ENCODE data around the gene NT5DC1.

Gene NT5DC1

DNA sequence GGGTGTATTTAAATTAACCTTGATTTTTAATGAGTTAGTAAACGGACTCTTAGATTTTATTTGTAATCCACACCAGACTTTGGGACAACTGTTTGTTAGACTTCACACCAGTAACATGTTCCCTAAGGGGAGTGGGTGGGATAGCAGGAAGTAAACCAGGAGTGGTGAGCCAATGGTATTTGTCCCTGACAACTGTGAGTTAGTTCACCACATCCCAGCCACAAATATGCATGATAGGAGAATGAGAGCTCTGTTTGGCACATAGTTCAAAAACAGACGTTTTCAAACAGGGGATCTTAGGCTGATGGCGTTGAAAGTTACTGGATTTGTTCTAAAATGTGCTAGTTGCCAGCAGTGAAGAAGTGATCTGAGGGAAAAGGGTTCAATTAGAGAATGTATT lies 44.0 kb downstream of the NT5DC1 start:
- DNase-seq, result no peak

DNA sequence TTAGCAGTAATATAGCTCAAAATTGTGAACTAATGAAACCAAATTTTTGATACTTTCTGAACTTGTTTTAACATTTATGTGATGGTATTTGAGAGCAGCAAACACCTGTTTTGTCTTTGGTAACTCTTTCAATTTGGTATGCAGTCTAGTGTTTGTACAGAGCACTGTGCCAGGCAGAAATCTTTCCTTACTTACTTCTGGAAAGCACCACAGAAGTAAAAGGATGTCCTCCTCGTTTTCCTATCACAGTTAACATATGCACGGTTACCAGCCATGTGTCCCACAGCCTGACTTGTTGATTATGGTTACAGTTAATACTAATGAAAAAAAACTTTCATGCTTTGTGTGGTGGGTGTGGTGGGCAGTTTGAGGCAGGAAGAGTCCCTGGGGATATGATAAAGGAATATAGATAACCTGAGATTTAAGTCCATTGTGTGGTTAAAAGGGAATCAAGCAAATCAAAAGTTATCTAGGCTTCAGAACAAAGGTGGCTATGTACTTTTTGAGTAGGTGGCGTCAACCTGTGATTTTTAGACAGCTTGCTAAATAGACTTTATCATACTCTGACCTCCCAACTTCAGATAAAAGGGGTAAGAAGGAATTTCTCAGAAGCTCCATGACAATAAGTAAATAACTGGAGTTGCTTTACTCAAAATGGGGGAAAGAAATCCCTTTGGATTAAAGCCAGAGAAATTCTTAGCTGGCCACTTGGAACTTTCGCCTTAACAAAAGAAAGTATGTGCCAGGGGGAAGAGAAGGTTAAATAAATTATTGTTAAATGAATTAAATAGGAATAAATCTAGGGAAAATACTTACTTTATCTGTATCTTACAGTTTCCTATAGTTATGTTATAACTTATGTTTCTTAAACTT lies 45.4 kb downstream of the NT5DC1 start:
- DNase-seq, result no peak

DNA sequence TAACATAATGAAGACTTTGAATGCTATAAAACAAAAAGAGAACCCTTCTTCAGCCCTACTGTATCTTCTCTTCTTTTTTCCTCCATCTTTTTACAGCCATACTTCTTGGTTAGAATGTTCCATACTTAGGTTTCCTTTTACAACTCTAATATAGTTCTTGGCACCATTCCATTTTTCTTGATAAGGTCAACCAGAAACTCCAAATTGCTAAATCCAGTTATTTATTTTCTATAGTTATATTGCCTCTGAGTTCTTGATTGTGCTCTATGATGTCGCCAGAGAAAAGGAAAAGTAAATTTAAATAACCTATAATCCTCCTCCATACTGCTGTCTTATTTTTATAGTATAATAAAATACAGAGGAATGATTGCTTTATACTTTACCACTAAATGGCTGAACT lies 52.0 kb downstream of the NT5DC1 start:
- no peak for DNase-seq

DNA sequence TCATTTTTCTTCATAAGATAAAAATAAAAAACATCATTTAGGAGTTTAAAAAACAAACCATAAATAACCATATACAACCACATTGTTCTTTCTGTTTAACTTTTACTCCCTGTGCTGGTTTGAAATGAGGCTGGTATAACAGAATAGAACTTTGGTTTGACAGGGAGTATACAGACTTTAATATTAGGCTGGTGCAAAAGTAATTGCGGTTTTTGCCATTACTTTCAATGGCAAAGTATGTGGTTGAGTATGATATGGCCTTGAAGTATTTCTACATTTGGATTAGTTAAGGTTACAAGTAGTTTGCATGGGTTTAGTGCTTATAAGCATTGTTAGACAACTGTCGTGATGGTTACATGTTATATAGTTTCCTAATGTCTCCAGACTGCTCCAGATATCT lies 54.2 kb downstream of the NT5DC1 start:
- DNase-seq, result no peak

DNA sequence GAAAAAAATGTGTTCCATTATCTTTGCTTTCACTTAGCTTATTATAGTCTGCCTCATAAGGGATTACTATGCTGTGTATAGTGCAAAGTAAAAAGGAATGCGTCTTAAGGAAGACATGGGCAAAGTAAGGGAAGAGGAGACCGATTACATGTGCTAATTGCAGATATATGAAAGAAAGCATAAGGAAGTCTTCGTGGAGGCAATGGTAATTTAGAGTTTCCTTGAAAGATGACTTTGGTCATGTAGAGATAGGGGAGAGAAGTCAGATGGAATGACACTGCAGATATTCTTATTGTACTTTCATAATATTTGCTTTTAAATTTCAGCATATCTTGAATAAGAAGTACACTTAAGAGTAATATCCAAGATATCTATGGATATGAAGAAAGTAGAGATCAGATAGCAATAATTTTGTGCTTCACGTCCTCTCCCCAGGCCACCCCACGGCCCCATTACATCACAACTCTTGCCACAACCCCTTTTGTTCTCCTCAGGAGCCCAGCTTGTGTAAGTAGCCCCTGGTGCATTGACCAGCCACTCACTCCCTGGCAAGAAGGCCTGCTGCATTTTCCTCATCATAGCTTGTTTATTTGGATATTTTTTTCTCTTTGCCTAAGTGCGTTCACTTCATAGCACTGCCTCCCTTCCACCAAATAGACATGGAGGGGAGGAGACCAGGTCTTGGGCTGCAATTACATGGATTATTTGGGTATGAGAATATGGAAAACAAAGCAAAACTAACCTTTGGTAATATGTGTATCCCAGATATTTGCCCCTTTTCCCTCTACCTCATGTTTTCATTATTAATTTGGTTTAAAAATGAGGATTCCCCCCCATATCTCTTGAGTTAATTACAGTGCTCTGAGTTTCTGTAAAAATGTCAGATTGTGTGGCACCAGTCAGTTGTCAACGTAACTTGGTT lies 56.0 kb downstream of the NT5DC1 start:
- no peak for DNase-seq

DNA sequence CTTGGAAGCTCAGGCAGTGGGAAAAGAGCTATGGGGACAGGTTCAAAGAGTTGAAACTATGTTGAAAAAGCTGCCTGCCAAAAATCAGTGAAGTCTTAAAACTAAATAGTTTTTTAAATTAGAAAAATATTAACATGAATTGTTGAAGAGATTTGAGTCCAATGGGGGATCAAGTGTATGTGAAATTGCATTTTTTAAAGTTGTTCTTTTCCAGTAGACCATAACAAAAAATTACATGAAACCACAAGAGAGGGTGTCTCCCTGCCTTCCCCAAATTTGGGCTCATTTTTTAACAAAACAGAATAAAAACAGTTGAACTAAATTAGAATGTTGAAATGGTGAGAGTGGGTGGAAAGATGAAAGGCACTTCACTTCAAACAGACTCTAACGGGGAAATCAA lies 56.7 kb downstream of the NT5DC1 start:
- no peak for DNase-seq

DNA sequence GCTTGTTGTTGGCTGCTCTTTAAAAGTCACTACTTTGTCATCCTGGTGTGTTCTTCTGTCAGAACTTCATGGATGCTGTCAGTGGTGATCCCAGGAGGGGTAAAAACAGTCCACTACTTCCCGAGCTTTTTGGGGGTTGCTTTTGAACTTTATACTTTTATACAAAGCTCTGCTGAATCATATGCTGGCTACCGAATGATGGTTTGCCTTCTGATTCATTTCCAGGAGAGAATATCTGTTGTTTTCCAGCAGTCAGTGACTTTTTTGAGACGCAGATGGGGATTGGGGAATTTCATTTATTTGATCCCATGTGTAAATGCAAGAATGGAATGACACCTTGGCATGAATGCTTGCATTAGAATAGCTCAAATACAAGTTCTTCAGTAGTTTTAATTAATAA lies 58.0 kb downstream of the NT5DC1 start:
- DNase-seq, result no peak

DNA sequence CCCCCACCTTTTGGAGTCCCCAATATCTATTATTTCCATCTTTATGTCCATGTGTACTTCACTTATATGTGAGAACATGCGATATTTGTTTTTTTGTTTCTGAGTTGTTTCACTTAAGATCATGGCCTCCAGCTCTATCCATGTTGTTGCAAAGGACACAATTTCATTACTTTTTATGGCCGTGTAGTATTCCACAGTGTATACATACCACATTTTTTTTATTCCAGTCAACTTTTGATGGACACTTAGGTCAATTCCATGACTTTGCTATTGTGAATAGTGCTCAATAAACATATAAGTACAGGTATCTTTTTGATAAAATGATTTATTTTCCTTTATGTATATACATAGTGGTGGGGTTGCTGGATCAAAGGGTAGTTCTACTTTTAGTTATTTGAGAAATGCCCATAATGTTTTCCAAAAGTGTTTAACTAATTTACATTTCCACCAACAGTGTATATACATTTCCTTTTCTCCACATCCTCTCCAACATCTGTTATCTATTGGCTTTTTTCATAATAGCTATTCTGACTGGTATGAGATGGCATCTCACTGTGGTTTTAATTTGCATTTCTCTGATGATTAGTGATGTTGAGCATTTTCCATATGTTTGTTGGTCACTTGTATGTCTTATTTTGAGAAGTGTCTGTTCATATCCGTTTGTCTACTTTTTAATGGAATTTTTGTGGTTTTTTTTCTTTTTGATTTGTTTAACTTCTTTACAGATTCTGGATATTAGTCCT lies 59.3 kb downstream of the NT5DC1 start:
- DNase-seq, result no peak

DNA sequence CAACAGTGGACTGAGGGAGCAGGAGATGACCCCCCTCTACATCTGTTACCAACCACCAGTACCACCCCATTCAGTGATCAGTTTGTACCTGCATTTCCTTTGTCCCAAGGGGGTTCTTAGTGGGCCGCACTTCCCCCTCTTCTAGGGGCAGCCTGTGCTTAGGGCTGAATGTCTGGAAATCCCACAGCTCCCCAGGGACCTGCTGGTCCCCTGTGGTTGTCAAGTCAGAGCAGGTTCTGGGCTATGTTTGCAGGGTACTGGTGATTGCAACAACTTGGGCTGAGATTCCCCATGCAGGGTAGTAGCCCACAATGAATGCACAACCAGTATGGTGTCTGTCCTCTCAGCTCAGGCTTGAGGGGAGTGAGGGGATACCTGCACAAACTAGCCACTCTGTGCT lies 64.9 kb downstream of the NT5DC1 start:
- DNase-seq, result no peak

DNA sequence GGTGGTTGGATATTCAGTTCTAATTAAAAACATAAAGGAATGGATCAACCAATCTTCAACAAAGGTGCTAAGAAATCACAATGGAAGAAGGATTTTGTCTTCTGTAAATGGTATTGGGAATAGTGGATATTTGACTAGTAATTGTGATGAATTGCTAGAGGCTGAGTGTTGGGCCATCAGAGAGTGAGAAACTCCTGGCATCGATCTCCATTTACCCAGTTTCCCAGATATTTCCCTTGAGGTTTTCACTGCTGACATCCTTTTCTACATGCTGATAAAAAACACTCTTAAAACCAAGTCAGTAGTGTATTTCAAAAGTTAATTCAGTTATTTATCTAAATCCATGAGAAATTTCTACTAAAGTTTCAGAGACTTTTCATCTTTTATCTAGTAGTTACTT lies 65.7 kb downstream of the NT5DC1 start:
- DNase-seq, result no peak

DNA sequence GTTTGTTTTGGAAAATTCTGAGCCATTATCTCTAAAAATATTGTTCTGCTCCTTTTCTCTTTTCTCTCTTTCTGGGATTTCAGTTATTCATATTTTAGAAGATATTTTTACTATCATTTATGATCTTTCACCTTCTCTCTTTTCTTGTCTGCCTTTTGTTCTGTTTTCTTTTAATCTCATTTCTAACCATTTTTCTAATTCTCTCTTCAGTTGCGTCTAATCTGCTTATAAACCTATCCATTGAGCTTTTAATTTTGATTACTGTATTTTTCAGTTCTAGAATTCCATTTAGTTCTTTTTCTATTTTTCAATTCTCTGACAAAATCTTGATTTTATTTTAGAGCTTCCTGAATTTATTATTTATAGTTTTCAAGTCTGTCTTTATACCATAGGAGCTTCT lies 67.5 kb downstream of the NT5DC1 start:
- no peak for DNase-seq

DNA sequence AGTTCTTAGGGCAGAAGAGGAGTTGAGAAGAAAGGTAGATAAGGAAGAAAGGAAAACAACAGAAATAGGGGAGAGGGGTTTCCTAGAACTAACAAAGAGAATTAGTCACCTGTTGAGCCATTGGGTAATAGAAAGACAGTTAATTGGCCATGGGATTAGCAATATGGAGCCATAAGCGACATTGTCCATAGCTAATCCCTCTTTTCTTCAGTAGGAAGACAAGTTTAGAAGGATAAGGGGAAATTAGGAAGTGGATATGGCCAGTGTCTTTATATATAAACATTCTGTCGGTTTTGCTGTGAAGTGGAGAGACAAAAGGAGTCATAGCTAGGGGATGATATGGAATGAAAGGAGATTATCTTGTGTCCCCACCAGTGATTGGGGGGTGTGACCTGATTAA lies 69.2 kb downstream of the NT5DC1 start:
- DNase-seq, result no peak

DNA sequence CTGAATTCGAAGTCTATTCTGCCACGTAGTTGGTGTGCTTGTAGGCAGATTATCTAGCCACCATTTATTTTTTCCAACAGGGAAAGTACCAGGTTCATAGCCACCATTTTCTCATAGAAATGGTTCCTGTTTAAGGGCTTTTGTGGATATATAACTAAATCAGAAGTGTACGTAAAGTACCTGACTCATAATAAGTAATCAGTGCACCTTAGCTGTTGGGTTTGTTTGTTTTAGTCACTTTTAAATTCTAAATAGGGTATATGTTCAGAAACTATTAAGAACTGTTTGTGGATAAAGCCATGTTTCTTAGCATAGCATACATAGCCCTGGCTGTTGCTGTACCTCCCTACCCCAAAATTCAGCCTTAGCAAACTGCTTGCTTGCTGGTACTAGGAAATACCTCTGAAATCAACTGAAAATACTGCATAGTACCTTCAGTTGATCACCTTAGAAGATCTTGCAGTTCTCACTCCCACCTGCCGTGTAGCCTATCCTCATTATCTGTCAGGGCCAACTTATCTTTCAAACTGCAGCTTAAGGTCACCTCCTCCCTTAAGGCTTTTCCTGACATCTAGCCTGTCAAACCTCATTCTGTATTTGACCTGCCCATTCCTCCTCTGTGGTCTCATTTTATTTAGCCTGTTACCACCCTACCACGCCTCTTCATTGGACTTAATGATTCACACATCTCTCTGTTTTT lies 69.9 kb downstream of the NT5DC1 start:
- DNase-seq, result no peak

DNA sequence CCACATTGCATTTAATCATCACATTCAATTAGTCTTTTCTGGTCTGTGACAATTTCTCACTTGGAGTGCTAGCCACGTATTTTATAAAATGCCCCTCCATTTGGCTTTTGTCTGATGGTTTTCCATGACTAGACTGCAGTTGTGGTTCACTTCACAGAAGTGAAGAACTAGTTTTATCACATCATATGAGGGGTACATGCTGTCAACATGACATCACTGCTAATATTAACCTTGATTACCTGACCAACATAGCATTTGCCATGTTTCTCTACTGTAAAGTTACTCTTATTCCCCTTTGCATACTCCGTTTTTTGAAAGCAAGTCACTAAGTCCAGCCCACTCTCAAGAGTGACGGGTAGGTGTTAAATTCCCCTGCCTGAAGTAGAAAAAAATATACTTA lies 73.3 kb downstream of the NT5DC1 start:
- DNase-seq, result no peak

DNA sequence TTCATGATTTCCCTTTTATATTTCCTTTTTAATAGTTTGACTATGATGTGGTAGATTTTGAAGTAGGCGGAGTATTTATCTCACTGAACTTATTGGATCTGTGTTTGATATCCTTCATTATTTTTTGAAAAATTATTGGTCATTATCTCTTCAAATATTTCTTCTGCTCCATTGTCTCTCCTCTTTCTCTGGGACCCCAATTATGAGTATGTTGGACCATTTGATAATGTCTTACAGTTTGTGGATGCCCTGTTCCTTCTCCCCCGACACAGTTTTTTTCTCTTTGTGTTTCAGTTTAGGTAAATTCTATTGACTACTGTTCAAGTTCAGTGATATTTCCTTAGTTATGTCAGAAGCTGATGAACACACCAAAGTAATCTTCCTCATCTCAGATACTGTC lies 74.7 kb downstream of the NT5DC1 start:
- no peak for DNase-seq

DNA sequence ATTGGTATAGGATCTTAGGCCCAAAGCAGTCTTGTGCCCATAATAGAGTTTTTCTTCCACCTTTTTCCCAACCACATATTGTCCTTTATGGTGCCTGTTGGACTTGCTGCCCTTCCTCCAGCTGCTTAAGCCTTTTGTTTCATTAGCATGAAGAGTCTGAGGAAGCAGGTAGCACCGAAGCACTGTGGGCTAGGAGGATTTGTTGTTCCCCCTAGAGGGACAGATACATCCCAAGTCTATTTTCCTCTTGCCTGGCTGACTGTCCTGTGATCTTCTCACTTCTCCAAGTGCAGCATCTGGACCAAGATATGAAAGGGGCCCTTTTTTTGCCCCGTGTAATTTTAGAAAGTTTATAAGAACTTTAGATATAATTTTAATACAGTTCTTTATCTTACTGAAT lies 75.9 kb downstream of the NT5DC1 start:
- DNase-seq, result no peak

DNA sequence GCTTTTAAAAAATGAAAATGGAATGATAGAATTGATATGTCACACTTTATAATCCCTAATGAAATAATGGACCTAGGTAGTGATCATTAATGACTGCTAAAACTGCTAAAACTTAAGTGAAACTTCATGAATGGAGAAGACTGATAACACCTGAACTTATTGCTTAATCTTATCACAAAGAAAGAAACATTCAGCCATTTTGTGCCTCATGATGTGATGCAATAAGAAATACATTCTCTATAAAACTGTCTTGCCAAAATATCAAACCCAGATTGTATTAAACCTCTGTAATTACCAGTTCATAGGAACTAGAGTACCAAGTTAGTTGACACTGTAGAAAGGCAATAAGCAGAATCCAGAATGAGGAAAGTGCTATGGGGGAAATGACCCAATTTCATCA lies 79.7 kb downstream of the NT5DC1 start:
- no peak for DNase-seq

DNA sequence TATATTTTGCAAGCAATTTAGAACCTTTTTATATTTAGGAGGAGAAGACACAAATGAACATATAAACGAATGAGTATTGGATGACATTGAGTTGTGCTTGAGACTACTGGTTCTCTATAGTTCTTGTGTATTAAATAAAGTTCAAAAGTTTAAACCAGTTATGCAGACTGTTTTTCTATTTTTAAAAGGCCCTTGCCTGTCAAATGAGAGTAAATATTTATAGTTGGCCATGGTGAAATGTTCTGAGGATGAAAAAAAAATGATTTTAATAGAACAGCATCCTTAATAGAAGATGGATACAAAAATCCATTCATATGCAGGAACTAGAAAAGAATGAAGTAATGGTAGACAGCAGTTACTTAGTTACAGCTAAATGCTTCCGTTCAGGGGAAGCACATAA lies 88.8 kb downstream of the NT5DC1 start:
- DNase-seq, result no peak

DNA sequence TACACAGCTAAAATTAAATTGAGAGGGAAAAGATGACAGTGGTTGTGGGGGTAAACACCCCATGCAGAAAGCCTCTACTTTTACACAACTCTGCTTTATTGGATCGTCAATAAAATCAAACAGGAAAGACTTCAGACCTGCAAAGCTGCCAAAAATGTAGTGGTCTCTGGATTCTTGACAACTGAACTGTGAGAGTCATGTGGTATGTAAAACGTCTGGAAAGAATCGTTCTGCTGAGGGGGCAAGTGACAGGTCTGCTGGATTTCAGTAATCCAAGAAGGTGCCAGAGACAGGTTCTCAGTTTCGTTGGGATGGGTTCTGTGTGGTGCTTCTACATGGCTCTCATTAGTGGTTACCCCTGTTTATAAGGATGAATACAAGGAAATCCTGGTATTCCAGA lies 89.9 kb downstream of the NT5DC1 start:
- no peak for DNase-seq

DNA sequence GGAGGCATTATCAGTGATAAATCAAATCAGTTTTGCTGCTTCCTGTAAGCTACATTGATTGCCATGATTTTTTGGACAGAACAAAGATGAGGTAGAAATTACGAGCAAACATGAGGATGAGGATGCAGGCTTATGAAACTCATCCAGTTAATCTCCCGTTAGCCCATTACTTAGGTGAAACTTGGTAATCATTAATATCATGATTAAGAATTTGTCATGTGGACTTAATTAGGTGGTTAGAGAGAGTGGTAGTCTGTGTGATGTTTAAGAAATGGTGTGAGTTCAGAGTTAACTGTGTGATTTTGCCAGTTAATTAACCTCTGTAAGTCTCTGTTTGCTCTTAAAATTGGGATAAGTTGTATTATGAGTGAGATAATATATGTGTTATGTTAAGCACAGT lies 91.2 kb downstream of the NT5DC1 start:
- no peak for DNase-seq

DNA sequence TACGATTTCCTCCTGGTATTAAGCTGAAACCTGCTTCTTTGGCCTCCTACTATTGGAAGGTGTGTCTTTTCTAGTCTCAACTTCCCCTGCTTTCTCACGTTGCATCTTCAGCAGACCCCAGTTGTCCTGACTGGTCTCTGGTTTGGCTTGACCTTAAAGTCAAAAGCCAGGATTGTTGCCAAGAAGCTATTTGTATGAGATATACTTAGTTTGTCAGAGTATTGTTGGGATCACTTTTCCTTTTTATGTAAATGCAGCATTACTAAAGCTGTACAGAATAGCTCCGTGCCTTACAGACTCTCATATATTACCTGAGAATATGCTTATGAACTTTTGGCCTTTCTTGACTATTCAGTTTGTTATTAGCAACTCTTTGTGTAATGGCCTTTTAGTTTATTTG lies 92.1 kb downstream of the NT5DC1 start:
- no peak for DNase-seq

DNA sequence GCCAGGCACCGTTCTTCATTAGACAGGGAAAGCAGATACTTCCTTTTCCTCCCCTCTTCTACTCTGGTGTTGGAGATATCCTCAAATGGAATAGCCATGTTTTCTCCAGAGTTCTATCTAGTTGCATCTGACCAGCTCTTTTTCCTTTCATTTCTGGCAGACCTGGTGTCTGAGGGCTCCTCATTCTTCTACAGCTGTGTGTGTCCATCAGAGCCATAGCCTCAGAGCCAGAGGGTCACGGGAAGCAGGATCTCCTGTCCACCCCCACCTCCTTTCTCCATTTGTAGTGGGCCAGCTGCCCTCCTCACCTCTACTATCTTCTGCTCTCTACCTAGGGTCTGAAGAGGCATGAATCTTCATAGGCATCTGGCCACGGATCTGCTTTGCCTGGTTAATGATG lies 96.2 kb downstream of the NT5DC1 start:
- no peak for DNase-seq

Data from NCI-H510A treated with DMSO at 0.1 percent for 48 hours (cell line).